GM23338 (cell line): ENCODE results near the gene RAD51B.

Experiments
- CREB1 ChIP-seq: fragments of 250-450 bp; sonication (Bioruptor Pico); IDR thresholded peaks from 2 replicates; pipeline ENCODE4 v1.5.0; 2020; ENCODE audit warnings: low read depth, mild to moderate bottlenecking, moderate library complexity
- EZH2 ChIP-seq: fragments of 200-600 bp; sonication (generic); IDR thresholded peaks from one replicate; pipeline ENCODE4 v1.8.0; 2017; ENCODE audit warnings: antibody characterized with exemption, mild to moderate bottlenecking, low read depth; ENCODE audit not compliant: unreplicated experiment
- EZH2phosphoT487 ChIP-seq: fragments of 200-600 bp; sonication (generic); IDR thresholded peaks from one replicate; pipeline ENCODE4 v1.8.1; 2018; ENCODE audit warnings: antibody characterized with exemption; ENCODE audit not compliant: unreplicated experiment
- JUNB ChIP-seq: IDR thresholded peaks from one replicate; pipeline ENCODE4 v1.6.1; 2016; ENCODE audit warnings: antibody characterized with exemption; ENCODE audit not compliant: unreplicated experiment
- NANOG ChIP-seq: IDR thresholded peaks from 2 replicates; pipeline ENCODE4 v1.6.1; 2016; ENCODE audit warnings: antibody characterized with exemption, borderline replicate concordance
- POLR2AphosphoS5 ChIP-seq: IDR thresholded peaks from 2 replicates; pipeline ENCODE4 v1.6.1; 2016; ENCODE audit warnings: antibody characterized with exemption, low read depth
- ZNF114 ChIP-seq: fragments of 250-450 bp; sonication (Bioruptor Pico); IDR thresholded peaks from 2 replicates; pipeline ENCODE4 v1.5.0; 2020; ENCODE audit warnings: mild to moderate bottlenecking, moderate library complexity
- ZNF331 ChIP-seq: fragments of 250-450 bp; sonication (Bioruptor Pico); IDR thresholded peaks from 2 replicates; pipeline ENCODE4 v1.5.0; 2020; ENCODE audit warnings: low read depth, mild to moderate bottlenecking, moderate library complexity
- TF ChIP-seq, protein P1 (sequence below), 2 experiments: fragments of 200-600 bp in 1 of 2; sonication (generic) in 1 of 2; conservative IDR thresholded peaks; 2 replicates each; pipeline versions ENCODE4 v1.5.1 to v1.6.1; 2016 to 2017; ENCODE audit warnings: antibody characterized with exemption in 2 of 2, low read depth in 2 of 2, mild to moderate bottlenecking in 2 of 2, moderate library complexity in 1 of 2
- TF ChIP-seq, protein P2 (sequence below): IDR thresholded peaks from one replicate; pipeline ENCODE4 v1.6.1; 2018; ENCODE audit warnings: antibody characterized with exemption; ENCODE audit not compliant: unreplicated experiment
- TF ChIP-seq, protein P3 (sequence below): IDR thresholded peaks from 2 replicates; pipeline ENCODE4 v1.6.1; 2016; ENCODE audit warnings: antibody characterized with exemption
- TF ChIP-seq, protein P4 (sequence below): fragments of 250-450 bp; sonication (Bioruptor Pico); IDR thresholded peaks from 2 replicates; pipeline ENCODE4 v1.5.0; 2020; ENCODE audit warnings: mild to moderate bottlenecking, moderate library complexity

DNA sequence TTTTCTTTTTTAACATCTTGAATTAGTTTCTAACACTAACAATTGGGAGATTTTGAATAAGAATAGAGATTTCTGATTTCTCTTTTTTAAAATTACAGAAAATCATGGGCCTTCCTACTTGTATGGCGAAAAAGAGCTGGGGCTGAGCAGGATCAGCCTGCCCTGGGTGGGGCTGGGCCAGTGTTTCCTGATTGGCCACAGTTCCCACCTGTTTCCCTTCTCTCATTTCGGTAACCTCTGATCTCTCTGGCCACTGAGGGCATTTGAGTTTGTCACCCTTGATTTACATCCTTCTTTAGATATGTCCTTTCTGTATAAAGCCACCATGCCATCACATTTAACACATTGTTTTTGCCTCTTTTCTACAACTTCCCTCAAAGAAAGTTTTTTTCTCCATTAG is 719.1 kb downstream of the RAD51B start:
- no peak for TF ChIP-seq EZH2phosphoT487
- TF ChIP-seq, protein P1, sequence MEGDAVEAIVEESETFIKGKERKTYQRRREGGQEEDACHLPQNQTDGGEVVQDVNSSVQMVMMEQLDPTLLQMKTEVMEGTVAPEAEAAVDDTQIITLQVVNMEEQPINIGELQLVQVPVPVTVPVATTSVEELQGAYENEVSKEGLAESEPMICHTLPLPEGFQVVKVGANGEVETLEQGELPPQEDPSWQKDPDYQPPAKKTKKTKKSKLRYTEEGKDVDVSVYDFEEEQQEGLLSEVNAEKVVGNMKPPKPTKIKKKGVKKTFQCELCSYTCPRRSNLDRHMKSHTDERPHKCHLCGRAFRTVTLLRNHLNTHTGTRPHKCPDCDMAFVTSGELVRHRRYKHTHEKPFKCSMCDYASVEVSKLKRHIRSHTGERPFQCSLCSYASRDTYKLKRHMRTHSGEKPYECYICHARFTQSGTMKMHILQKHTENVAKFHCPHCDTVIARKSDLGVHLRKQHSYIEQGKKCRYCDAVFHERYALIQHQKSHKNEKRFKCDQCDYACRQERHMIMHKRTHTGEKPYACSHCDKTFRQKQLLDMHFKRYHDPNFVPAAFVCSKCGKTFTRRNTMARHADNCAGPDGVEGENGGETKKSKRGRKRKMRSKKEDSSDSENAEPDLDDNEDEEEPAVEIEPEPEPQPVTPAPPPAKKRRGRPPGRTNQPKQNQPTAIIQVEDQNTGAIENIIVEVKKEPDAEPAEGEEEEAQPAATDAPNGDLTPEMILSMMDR (conservative IDR thresholded peaks at IDR 0.05; ENCODE audit: low read depth in 2 of 2) = no peak
- no peak for TF ChIP-seq CREB1 (CRISPR knock-in tag)
- no peak for TF ChIP-seq POLR2AphosphoS5
- no peak for TF ChIP-seq EZH2
- TF ChIP-seq, protein P2, sequence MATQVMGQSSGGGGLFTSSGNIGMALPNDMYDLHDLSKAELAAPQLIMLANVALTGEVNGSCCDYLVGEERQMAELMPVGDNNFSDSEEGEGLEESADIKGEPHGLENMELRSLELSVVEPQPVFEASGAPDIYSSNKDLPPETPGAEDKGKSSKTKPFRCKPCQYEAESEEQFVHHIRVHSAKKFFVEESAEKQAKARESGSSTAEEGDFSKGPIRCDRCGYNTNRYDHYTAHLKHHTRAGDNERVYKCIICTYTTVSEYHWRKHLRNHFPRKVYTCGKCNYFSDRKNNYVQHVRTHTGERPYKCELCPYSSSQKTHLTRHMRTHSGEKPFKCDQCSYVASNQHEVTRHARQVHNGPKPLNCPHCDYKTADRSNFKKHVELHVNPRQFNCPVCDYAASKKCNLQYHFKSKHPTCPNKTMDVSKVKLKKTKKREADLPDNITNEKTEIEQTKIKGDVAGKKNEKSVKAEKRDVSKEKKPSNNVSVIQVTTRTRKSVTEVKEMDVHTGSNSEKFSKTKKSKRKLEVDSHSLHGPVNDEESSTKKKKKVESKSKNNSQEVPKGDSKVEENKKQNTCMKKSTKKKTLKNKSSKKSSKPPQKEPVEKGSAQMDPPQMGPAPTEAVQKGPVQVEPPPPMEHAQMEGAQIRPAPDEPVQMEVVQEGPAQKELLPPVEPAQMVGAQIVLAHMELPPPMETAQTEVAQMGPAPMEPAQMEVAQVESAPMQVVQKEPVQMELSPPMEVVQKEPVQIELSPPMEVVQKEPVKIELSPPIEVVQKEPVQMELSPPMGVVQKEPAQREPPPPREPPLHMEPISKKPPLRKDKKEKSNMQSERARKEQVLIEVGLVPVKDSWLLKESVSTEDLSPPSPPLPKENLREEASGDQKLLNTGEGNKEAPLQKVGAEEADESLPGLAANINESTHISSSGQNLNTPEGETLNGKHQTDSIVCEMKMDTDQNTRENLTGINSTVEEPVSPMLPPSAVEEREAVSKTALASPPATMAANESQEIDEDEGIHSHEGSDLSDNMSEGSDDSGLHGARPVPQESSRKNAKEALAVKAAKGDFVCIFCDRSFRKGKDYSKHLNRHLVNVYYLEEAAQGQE = no peak
- no peak for TF ChIP-seq JUNB
- TF ChIP-seq, protein P3, sequence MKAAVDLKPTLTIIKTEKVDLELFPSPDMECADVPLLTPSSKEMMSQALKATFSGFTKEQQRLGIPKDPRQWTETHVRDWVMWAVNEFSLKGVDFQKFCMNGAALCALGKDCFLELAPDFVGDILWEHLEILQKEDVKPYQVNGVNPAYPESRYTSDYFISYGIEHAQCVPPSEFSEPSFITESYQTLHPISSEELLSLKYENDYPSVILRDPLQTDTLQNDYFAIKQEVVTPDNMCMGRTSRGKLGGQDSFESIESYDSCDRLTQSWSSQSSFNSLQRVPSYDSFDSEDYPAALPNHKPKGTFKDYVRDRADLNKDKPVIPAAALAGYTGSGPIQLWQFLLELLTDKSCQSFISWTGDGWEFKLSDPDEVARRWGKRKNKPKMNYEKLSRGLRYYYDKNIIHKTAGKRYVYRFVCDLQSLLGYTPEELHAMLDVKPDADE = no peak
- TF ChIP-seq, protein P4, sequence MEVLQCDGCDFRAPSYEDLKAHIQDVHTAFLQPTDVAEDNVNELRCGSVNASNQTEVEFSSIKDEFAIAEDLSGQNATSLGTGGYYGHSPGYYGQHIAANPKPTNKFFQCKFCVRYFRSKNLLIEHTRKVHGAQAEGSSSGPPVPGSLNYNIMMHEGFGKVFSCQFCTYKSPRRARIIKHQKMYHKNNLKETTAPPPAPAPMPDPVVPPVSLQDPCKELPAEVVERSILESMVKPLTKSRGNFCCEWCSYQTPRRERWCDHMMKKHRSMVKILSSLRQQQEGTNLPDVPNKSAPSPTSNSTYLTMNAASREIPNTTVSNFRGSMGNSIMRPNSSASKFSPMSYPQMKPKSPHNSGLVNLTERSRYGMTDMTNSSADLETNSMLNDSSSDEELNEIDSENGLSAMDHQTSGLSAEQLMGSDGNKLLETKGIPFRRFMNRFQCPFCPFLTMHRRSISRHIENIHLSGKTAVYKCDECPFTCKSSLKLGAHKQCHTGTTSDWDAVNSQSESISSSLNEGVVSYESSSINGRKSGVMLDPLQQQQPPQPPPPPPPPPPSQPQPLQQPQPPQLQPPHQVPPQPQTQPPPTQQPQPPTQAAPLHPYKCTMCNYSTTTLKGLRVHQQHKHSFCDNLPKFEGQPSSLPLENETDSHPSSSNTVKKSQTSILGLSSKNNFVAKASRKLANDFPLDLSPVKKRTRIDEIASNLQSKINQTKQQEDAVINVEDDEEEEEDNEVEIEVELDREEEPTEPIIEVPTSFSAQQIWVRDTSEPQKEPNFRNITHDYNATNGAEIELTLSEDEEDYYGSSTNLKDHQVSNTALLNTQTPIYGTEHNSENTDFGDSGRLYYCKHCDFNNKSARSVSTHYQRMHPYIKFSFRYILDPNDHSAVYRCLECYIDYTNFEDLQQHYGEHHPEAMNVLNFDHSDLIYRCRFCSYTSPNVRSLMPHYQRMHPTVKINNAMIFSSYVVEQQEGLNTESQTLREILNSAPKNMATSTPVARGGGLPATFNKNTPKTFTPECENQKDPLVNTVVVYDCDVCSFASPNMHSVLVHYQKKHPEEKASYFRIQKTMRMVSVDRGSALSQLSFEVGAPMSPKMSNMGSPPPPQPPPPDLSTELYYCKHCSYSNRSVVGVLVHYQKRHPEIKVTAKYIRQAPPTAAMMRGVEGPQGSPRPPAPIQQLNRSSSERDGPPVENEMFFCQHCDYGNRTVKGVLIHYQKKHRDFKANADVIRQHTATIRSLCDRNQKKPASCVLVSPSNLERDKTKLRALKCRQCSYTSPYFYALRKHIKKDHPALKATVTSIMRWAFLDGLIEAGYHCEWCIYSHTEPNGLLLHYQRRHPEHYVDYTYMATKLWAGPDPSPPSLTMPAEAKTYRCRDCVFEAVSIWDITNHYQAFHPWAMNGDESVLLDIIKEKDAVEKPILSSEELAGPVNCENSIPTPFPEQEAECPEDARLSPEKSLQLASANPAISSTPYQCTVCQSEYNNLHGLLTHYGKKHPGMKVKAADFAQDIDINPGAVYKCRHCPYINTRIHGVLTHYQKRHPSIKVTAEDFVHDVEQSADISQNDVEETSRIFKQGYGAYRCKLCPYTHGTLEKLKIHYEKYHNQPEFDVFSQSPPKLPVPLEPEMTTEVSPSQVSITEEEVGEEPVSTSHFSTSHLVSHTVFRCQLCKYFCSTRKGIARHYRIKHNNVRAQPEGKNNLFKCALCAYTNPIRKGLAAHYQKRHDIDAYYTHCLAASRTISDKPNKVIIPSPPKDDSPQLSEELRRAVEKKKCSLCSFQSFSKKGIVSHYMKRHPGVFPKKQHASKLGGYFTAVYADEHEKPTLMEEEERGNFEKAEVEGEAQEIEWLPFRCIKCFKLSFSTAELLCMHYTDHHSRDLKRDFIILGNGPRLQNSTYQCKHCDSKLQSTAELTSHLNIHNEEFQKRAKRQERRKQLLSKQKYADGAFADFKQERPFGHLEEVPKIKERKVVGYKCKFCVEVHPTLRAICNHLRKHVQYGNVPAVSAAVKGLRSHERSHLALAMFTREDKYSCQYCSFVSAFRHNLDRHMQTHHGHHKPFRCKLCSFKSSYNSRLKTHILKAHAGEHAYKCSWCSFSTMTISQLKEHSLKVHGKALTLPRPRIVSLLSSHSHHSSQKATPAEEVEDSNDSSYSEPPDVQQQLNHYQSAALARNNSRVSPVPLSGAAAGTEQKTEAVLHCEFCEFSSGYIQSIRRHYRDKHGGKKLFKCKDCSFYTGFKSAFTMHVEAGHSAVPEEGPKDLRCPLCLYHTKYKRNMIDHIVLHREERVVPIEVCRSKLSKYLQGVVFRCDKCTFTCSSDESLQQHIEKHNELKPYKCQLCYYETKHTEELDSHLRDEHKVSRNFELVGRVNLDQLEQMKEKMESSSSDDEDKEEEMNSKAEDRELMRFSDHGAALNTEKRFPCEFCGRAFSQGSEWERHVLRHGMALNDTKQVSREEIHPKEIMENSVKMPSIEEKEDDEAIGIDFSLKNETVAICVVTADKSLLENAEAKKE (CRISPR knock-in tag) = no peak
- no peak for TF ChIP-seq ZNF114 (CRISPR knock-in tag)
- no peak for TF ChIP-seq ZNF331 (CRISPR knock-in tag)
- no peak for TF ChIP-seq NANOG
